ENCODE measurements around the gene LVRN.

The LVRN gene

DNA sequence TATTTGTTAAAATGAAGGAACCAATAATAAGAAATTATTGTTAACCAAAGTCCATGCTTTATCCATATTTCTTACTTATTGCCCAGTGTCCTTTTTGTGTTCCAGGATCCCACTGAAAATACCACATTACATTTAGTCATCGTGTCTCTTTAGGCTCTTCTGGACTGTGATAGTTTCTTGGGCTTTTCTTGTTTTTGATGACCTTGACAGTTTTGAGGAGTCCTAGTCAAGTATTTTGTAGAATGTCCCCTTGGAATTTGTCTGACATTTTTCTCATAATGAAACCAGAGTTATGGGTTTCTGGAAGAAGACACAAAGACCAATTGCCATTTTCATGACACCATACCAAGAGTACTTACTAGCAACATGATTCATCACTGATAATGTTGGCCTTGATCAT is 108.9 kb downstream of the LVRN start:
- no peak for DNase-seq (ENCODE audit: extremely low read depth, low read depth)
- TF ChIP-seq, protein P1, sequence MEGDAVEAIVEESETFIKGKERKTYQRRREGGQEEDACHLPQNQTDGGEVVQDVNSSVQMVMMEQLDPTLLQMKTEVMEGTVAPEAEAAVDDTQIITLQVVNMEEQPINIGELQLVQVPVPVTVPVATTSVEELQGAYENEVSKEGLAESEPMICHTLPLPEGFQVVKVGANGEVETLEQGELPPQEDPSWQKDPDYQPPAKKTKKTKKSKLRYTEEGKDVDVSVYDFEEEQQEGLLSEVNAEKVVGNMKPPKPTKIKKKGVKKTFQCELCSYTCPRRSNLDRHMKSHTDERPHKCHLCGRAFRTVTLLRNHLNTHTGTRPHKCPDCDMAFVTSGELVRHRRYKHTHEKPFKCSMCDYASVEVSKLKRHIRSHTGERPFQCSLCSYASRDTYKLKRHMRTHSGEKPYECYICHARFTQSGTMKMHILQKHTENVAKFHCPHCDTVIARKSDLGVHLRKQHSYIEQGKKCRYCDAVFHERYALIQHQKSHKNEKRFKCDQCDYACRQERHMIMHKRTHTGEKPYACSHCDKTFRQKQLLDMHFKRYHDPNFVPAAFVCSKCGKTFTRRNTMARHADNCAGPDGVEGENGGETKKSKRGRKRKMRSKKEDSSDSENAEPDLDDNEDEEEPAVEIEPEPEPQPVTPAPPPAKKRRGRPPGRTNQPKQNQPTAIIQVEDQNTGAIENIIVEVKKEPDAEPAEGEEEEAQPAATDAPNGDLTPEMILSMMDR (IDR thresholded peaks at IDR 0.05; ENCODE audit: low read depth, low read length), result no peak

DNA sequence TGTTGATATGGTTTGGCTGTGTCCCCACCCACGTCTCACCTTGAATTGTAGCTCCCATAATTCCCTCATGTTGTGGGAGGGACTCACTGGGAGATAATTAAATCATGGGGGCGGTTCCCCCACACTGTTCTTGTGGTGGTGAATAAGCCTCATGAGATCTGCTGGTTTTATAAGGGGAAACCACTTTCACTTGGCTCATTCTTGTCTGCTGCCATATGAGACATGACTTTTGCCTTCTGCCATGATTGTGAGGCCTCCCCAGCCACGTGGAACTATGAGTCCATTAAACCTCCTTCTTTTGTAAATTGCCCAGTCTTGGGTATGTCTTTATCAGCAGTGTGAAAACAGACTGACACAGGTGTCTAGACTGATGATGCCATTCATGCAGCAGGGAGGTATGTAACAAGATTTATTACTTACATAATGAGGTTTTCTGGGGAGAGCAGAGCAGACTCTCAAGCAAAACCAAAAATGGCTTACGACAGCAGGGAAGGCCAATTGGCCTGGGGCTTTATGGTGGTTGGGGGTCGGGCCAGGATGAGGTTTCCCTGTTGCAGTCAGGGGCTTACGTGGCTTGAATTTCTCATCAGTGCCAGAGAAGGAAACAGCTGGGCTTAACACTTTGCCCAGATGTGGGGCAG is 113.0 kb downstream of the LVRN start:
- TF ChIP-seq, protein P1 (IDR thresholded peaks at IDR 0.05; ENCODE audit: low read depth, low read length), result no peak
- no peak for DNase-seq (ENCODE audit: extremely low read depth, low read depth)

GRCh38 chr5:116076496-116076895 is 114.2 kb downstream of the LVRN start:
- no peak for DNase-seq (ENCODE audit: extremely low read depth, low read depth)
- TF ChIP-seq, protein P1 (IDR thresholded peaks at IDR 0.05; ENCODE audit: low read depth, low read length), result no peak
